Brain microvascular endothelial cell (primary cell): Measurements from ENCODE around the gene MYL6B.

Source experiments
- DNase-seq: peaks from one replicate; pipeline ENCODE4 v3.0.0-alpha.2; 2020
- H3K27ac ChIP-seq: fragments of 250-450 bp; sonication (Bioruptor Pico); 2 replicates; pipeline ENCODE4 v1.5.1; 2020; ENCODE audit warnings: mild to moderate bottlenecking, moderate library complexity
- H3K27me3 ChIP-seq: fragments of 250-450 bp; sonication (Bioruptor Pico); replicated peaks from 2 replicates; pipeline ENCODE4 v1.5.1; 2020; ENCODE audit warnings: mild to moderate bottlenecking
- H3K36me3 ChIP-seq: fragments of 250-450 bp; sonication (Bioruptor Pico); replicated peaks from 2 replicates; pipeline ENCODE4 v1.5.1; 2020; ENCODE audit warnings: mild to moderate bottlenecking
- H3K4me3 ChIP-seq: 2 replicates; pipeline ENCODE4 v1.5.1; 2011; ENCODE audit warnings: low read depth, mild to moderate bottlenecking, control low read depth, low read length, moderate library complexity
- in situ Hi-C: cut with HindIII; loops from 2 replicates; pipeline ENCODE4 v1.10.0; 2017; ENCODE audit warnings: low sequenced_read_pairs, low pct_ligation_motif_present
- TF ChIP-seq, protein P1 (sequence below): IDR thresholded peaks from 2 replicates; pipeline ENCODE4 v1.5.1; 2011; ENCODE audit warnings: low read depth, mild to moderate bottlenecking, moderate library complexity, low read length, control low read depth, inconsistent platforms; ENCODE audit errors: missing control alignments

The MYL6B gene

DNA sequence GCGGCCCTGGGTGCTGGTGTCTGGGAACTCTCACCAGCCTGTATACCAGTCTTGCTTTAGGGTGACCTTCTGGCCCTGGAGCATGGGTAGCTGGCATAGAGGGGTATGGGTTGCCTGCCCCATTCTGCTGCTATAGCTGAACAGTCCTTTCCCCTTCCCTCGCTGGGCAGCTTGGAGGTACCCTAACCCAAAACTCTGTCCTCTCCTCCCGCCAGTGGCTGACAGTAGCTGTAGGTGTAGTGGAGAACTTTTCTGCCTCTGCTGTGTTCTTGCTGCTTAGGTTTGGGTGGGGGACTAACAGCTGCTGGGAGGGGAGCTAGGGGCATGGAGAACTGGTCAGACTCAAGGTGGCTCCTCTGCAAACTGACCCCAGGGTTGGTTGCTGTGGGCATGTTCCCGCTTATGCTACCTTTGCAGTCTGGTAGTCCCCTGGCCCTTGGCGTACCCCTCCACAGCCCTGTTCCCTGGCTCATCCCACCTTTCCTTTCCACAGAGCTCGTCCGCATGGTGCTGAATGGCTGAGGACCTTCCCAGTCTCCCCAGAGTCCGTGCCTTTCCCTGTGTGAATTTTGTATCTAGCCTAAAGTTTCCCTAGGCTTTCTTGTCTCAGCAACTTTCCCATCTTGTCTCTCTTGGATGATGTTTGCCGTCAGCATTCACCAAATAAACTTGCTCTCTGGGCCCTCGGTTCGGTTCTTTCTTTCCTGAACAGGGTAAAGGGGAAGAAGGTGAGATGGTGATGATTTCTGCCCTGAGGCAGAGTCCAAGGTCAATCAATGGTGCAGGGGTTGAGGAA lies 8.7 kb downstream of the MYL6B start:
- in situ Hi-C loops, result no loop called here
- Histone ChIP-seq H3K4me3 (peak overlapping the region; percentile 99), H3K27ac (no peak overlapping the region), H3K36me3 (peaks cover 62% of the 10 kb centered on the region), H3K27me3 (no peaks in the 10 kb centered on the region)
- TF ChIP-seq, protein P1, sequence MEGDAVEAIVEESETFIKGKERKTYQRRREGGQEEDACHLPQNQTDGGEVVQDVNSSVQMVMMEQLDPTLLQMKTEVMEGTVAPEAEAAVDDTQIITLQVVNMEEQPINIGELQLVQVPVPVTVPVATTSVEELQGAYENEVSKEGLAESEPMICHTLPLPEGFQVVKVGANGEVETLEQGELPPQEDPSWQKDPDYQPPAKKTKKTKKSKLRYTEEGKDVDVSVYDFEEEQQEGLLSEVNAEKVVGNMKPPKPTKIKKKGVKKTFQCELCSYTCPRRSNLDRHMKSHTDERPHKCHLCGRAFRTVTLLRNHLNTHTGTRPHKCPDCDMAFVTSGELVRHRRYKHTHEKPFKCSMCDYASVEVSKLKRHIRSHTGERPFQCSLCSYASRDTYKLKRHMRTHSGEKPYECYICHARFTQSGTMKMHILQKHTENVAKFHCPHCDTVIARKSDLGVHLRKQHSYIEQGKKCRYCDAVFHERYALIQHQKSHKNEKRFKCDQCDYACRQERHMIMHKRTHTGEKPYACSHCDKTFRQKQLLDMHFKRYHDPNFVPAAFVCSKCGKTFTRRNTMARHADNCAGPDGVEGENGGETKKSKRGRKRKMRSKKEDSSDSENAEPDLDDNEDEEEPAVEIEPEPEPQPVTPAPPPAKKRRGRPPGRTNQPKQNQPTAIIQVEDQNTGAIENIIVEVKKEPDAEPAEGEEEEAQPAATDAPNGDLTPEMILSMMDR, result no peak
- no peak for DNase-seq

DNA sequence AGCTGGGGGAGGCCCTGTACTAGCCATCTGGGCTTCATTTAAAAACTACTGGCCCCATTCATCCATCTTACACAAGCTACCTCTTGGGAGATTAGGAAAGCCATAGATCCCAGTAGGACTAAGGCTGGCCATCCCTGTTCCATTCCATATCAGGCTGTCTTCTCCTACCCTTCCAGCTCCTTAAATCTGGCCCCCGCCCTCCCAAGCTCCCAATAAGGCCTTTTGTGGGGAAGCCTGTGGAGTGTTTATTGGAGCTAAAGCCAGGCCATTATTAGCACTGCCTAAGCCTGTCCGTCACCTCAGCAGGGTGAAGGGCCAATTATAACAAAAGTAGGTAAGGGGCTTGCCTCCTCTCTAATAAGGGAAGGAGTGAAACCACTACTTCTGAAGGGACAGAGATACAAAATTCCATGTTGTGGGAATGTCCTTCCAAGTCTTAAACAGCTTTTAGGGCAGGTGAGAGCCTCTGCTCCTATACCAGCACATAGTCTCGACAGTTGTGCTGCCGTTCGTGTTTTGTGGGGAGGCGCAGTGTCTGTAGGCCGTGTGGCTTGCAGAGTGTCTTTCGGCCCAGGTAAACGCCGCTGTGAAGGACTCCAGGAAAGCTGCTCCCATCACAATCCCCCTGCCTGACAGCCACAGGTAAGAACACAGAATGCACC lies 9.4 kb downstream of the MYL6B start:
- TF ChIP-seq, protein P1, result no peak
- H3K4me3 ChIP-seq, result peak overlapping the region; percentile 99
- H3K27ac ChIP-seq, result no peak overlapping the region
- in situ Hi-C loops, result no loop called here
- DNase-seq, result no peak
- peaks cover 67% of the 10 kb centered on the region for H3K36me3 ChIP-seq
- no peaks in the 10 kb centered on the region for H3K27me3 ChIP-seq

GRCh38 chr12:56162468-56163290 lies 10.3 kb downstream of the MYL6B start:
- H3K36me3 ChIP-seq, result peaks cover 71% of the 10 kb centered on the region
- H3K27me3 ChIP-seq, result no peaks in the 10 kb centered on the region
- H3K4me3 ChIP-seq, result no peak overlapping the region
- TF ChIP-seq, protein P1, result no peak
- DNase-seq, result peak; percentile 33
- in situ Hi-C loops, result no loop called here
- peak overlapping the region; percentile 14 for H3K27ac ChIP-seq

DNA sequence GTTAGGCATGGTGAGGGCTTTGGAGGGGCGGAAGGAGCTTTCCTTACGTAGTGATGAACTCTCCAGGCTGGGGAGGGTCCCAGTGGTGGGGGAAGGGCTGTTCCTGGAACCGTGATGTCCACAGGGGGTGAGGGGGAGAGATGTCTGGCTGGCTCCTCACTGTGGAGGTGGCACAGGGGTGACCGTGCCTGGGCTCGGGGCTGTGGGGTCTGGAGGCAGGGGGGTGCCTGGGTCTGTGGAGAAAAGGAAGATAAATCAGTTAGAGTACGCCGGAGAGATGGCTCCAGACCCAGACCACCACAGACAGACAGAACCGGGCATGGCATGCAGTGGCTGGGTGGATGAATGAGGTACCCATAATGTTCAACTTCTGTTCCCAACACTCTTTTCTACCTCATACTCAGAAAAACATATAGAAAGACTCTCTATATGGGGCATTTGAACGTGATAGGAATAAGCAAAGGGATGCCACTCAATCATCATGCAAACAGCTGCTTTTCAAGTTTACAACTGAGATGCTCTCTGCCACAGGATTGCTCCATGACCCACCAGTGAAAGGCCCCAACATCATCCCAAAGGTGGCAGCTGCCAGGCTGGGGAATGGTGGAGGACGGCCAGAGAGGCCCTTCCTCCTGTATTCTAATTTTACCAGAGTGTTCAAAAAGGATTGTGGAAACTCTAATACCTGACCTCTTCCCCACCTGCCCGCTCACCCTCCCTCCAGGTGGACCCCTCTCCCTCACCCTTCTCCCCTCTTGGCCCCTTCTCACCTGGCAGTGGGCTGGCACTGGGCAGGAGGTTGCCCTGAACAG lies 11.4 kb downstream of the MYL6B start:
- Histone ChIP-seq H3K36me3 (peaks cover 78% of the 10 kb centered on the region), H3K27me3 (no peaks in the 10 kb centered on the region), H3K4me3 (no peak overlapping the region), H3K27ac (no peak overlapping the region)
- DNase-seq, result no peak
- in situ Hi-C loops, result no loop called here
- TF ChIP-seq, protein P1, result no peak

- Histone ChIP-seq H3K36me3 (peaks cover 79% of the 10 kb centered on the region), H3K27ac (no peak overlapping the region), H3K4me3 (no peak overlapping the region), H3K27me3 (no peaks in the 10 kb centered on the region)
- TF ChIP-seq, protein P1, result no peak
- DNase-seq, result no peak
- in situ Hi-C loops, result no loop called here
Measured at GRCh38 chr12:56164345-56164729, 11.9 kb downstream of the MYL6B start.
